NT2/D1 (cell line): ENCODE measurements around the gene LHB.
"Not testable (repeated sequence)": the region's sequence is repeated elsewhere in the genome, so short reads cannot be mapped to it uniquely, and the experiment has no call there.

ENCODE experiments used
- DNase-seq: peaks from one replicate; pipeline ENCODE4 v3.0.0-alpha.2; 2011; ENCODE audit warnings: low read depth, low spot score
- H3K27me3 ChIP-seq: 2 replicates; pipeline ENCODE4 v1.6.0; 2011; ENCODE audit warnings: mild to moderate bottlenecking; ENCODE audit not compliant: insufficient read length, insufficient read depth
- H3K36me3 ChIP-seq: 2 replicates; pipeline ENCODE4 v1.6.1; 2011; ENCODE audit warnings: mild to moderate bottlenecking, low read length, mixed read lengths; ENCODE audit not compliant: insufficient read depth, insufficient read length
- H3K4me1 ChIP-seq: 2 replicates; pipeline ENCODE4 v1.5.1; 2011; ENCODE audit not compliant: insufficient read depth, insufficient read length
- H3K4me3 ChIP-seq: 2 replicates; pipeline ENCODE4 v1.5.1; 2011; ENCODE audit warnings: low read depth; ENCODE audit not compliant: insufficient read length
- H3K9ac ChIP-seq: 2 replicates; pipeline ENCODE4 v1.6.0; 2011; ENCODE audit warnings: low read depth; ENCODE audit not compliant: insufficient read length
- H3K9me3 ChIP-seq: 2 replicates; pipeline ENCODE4 v1.5.1; 2011; ENCODE audit warnings: mild to moderate bottlenecking, low read length; ENCODE audit not compliant: insufficient read depth
- SUZ12 ChIP-seq: IDR thresholded peaks from 2 replicates; pipeline ENCODE4 v1.6.1; 2011; ENCODE audit not compliant: insufficient read length, insufficient read depth; ENCODE audit errors: extremely low read depth
- YY1 ChIP-seq: IDR thresholded peaks from 2 replicates; pipeline ENCODE4 v1.6.1; 2011; ENCODE audit not compliant: insufficient read length, insufficient read depth
- ZNF274 ChIP-seq: IDR thresholded peaks from 2 replicates; pipeline ENCODE4 v1.6.1; 2011; ENCODE audit warnings: mild to moderate bottlenecking, low read depth, low read length

Gene LHB

DNA sequence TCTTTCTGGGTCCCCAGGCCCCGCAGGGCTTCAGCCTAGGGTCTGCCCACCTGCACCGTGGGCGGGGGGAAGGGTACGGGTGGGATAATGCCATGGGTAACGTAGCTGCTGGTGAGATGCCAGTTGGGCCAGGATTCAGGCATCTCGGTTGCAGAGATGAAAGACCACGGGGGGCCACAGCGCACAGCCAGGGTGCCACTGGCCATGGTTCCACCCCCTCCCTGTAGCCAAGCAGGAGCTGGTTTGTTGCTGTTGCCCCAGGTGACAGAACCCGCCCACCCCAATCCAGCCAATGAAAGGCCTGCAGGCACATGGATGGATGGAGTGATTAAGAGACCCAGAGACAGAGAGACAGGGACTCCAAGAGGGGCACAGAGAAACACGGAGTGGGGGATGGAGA, 41.7 kb upstream of the LHB start:
- H3K4me3 ChIP-seq, result no peak overlapping the region
- no peak for DNase-seq
- no peaks in the 10 kb centered on the region for H3K36me3 ChIP-seq
- H3K27me3 ChIP-seq, result peaks cover 48% of the 10 kb centered on the region
- TF ChIP-seq ZNF274, result no peak
- no peak for TF ChIP-seq YY1
- no peak for TF ChIP-seq SUZ12
- peaks cover 5% of the 10 kb centered on the region for H3K4me1 ChIP-seq
- H3K9me3 ChIP-seq, result no peaks in the 10 kb centered on the region
- no peak overlapping the region for H3K9ac ChIP-seq

GRCh38 chr19:49057636-49058234, 40.8 kb upstream of the LHB start, which contains the start of gene CGB7:
CGB7 (minus strand) TSS chr19:49057749; CDS start chr19:49055375, 2,374 bp downstream.
- Histone ChIP-seq H3K4me3 (peak within 1 kb of the TSS; percentile 36), H3K9ac (peak within 1 kb of the TSS; percentile 70), H3K9me3 (no peaks in the 10 kb centered on the region), H3K4me1 (peaks cover 5% of the 10 kb centered on the region), H3K27me3 (peaks cover 48% of the 10 kb centered on the region), H3K36me3 (no peaks in the 10 kb centered on the region)
- DNase-seq, result no peak
- TF ChIP-seq YY1 (no peak), SUZ12 (no peak), ZNF274 (no peak)

GRCh38 chr19:49056902-49057596, 40.2 kb upstream of the LHB start:
- H3K9ac ChIP-seq, result peak overlapping the region; percentile 70

DNA sequence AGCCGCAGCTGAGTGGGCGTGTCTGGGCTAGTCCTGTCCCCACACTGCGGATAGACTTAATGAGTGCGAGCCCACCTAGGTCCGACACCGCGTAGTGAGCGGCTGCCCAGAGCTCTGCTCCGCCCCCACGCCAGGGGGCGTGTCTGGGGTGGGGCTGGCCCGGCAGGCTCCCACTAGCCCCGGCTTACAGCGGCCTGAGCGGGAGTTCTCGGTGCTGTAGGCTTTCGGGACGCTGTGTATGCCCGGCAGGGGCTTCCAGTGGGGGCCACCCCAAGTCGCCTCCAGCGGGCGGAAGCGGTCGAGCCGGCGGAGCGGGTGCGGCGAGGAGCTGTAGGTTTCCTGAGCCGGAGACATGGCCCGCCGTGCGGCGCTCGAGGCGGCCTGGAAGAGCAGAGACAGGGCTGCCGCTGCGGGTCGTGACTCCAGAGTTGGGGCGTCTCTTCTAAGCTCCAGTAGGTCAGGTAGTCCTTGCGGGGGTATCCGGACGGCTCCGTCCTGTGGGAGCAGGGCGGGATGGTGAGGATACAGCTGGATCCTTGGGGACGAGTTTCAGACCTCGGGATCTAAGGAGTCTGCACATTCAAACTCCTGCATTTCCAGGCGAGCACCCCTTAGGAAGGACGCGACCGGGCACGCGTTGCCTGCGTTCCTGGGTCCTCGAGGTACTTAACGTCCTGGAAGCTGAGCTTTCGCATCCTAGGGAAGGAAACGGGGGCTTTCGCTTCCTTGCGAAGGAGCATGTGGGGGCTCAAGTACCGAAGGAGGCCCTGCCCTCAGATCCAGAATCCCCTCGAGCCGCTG, 39.4 kb upstream of the LHB start:
- TF ChIP-seq SUZ12 (no peak), YY1 (no peak), ZNF274 (no peak)
- Histone ChIP-seq H3K4me1 (peaks cover 5% of the 10 kb centered on the region), H3K36me3 (no peaks in the 10 kb centered on the region), H3K9ac (peak overlapping the region; percentile 70), H3K9me3 (no peaks in the 10 kb centered on the region), H3K4me3 (peak overlapping the region; percentile 36), H3K27me3 (peaks cover 48% of the 10 kb centered on the region)
- DNase-seq, result no peak

More at GRCh38 chr19:49056902-49057596, 40.2 kb upstream of the LHB start:
- Histone ChIP-seq H3K4me3 (peak overlapping the region; percentile 36), H3K27me3 (peaks cover 48% of the 10 kb centered on the region)
- H3K4me1 ChIP-seq, H3K9me3 ChIP-seq, DNase-seq, H3K36me3 ChIP-seq: not testable (repeated sequence)

GRCh38 chr19:49050376-49051033, 33.6 kb upstream of the LHB start:
- DNase-seq, H3K9me3 ChIP-seq, H3K4me3 ChIP-seq, H3K36me3 ChIP-seq, H3K9ac ChIP-seq, H3K27me3 ChIP-seq, H3K4me1 ChIP-seq: not testable (repeated sequence)

DNA sequence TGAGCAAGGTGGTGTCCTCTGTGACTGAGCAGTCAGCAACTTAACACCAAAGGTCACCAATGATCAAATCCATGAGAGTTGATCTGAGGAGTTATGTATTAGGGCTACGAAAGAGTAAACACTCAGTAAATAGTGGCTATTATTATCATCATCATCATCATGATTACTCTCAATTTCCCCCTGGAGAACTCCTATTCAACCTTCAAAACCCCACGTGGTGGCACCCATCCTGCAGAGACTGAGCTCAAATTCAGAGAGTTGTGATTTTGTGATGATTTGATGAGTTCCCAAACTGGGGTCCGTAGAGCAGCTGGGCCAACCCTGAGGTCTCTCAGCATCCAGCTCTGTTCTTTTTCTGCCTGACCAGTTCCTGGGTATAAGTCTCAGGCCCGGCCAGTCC, 32.9 kb upstream of the LHB start:
- not testable (repeated sequence) for H3K9ac ChIP-seq, H3K36me3 ChIP-seq, H3K4me1 ChIP-seq, H3K9me3 ChIP-seq, H3K4me3 ChIP-seq, DNase-seq, H3K27me3 ChIP-seq

- H3K36me3 ChIP-seq, H3K9ac ChIP-seq, H3K4me1 ChIP-seq, H3K9me3 ChIP-seq, H3K27me3 ChIP-seq, H3K4me3 ChIP-seq, DNase-seq: not testable (repeated sequence)
Measured at GRCh38 chr19:49049011-49049410, 32.1 kb upstream of the LHB start, which contains the start of gene CGB8. CGB8 (minus strand) TSS chr19:49049111; CDS start chr19:49048739, 372 bp downstream.

DNA sequence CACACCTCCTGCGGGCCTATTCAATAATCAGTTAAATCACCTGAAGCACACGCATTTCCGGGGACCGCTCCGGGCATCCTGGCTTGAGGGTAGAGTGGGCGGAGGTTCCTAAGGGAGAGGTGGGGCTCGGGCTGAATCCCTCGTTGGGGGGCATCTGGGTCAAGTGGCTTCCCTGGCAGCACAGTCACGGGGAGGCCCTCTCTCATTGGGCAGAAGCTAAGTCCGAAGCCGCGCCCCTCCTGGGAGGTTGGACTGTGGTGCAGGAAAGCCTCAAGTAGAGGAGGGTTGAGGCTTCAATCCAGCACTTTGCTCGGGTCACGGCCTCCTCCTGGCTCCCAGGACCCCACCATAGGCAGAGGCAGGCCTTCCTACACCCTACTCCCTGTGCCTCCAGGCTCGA, 26.7 kb upstream of the LHB start, which contains the start of gene CGB5:
TSS of gene CGB5 (plus strand) at position 301 of the 400 bp plus-strand sequence. CDS start 362 bp downstream, outside the sequence.
- H3K9me3 ChIP-seq, H3K27me3 ChIP-seq, H3K4me1 ChIP-seq, H3K9ac ChIP-seq, H3K4me3 ChIP-seq, H3K36me3 ChIP-seq, DNase-seq: not testable (repeated sequence)

DNA sequence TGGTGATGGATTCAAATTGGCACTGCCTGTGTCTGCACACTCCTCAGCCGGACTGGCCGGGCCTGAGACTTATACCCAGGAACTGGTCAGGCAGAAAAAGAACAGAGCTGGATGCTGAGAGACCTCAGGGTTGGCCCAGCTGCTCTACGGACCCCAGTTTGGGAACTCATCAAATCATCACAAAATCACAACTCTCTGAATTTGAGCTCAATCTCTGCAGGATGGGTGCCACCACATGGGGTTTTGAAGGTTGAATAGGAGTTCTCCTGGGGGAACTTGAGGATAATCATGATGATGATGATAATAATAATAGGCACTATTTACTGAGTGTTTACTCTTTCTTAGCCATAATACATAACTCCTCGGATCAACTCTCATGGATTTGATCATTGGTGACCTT, 25.8 kb upstream of the LHB start:
- not testable (repeated sequence) for H3K9me3 ChIP-seq, H3K4me3 ChIP-seq

More for the DNA sequence above, 25.8 kb upstream of the LHB start:
- not testable (repeated sequence) for H3K36me3 ChIP-seq, DNase-seq, H3K27me3 ChIP-seq, H3K9ac ChIP-seq, H3K4me1 ChIP-seq
